Kidney (tissue), 14 donors: ENCODE results near the gene UBE2J2. TPM values are rescaled to one million over a fixed set of nuclear protein-coding genes. Genes with fewer than 3 reads are reported as not detected.

Experiments used
- DNase-seq, 5 donors: peaks; one replicate each; pipeline ENCODE4 v3.0.0-alpha.2; 2013 to 2020
- FAIRE-seq: peaks from 2 replicates; lab custom pipeline; 2012; peaks lifted over from hg19 to GRCh38; lab: Jason Lieb, UNC
- H3K27ac ChIP-seq, 2 donors: one replicate each; pipeline ENCODE4 v1.7.0; 2013; ENCODE audit warnings: low read depth in 2 of 2, low read length in 2 of 2, inconsistent platforms in 1 of 2
- H3K27me3 ChIP-seq: one replicate; pipeline ENCODE4 v1.7.1; 2013; ENCODE audit warnings: low read length, inconsistent platforms; ENCODE audit not compliant: control insufficient read depth, insufficient read depth
- H3K36me3 ChIP-seq, 3 donors: one replicate each; pipeline versions ENCODE4 v1.7.0 to v1.7.1; 2013; ENCODE audit warnings: low read length in 3 of 3, control low read depth in 1 of 3, inconsistent platforms in 1 of 3; ENCODE audit not compliant: insufficient read depth in 3 of 3, control insufficient read depth in 2 of 3
- H3K4me1 ChIP-seq, 3 donors: one replicate each; pipeline versions ENCODE4 v1.7.0 to v1.7.1; 2013; ENCODE audit warnings: low read length in 3 of 3, inconsistent platforms in 1 of 3, low read depth in 1 of 3; ENCODE audit not compliant: control insufficient read depth in 2 of 3, insufficient read depth in 2 of 3
- H3K4me3 ChIP-seq, 3 donors: one replicate each; pipeline versions ENCODE4 v1.7.0 to v1.8.1; 2013; ENCODE audit warnings: low read length in 3 of 3, control low read depth in 1 of 3, inconsistent platforms in 1 of 3
- H3K9ac ChIP-seq, 3 donors: one replicate each; pipeline versions ENCODE4 v1.7.0 to v1.7.1; 2013; ENCODE audit warnings: low read length in 3 of 3, control low read depth in 1 of 3, inconsistent platforms in 1 of 3
- H3K9me3 ChIP-seq, 3 donors: one replicate each; pipeline versions ENCODE4 v1.7.0 to v1.7.1; 2013; ENCODE audit warnings: low read length in 3 of 3, control low read depth in 1 of 3, inconsistent platforms in 1 of 3; ENCODE audit not compliant: control insufficient read depth in 2 of 3, insufficient read depth in 1 of 3
- intact Hi-C: fragments of 100-400 bp; cut with DNase I; formaldehyde crosslinking; loops from one replicate; pipeline ENCODE4 v1.11.1; 2022
- polyA plus RNA-seq: library from polyadenylated mRNA; stranded (reverse); fragments of 350-450 nt; fragmentation: Illumina TruSeq; extraction: RNeasy Lipid Tissue Mini Kit (QIAGEN cat#74804); gene quantifications from one replicate; pipeline ENCODE4 v1.2.3, GENCODE V29; 2014; ENCODE audit warnings: low read depth, low replicate concordance; ENCODE audit not compliant: insufficient read depth
- total RNA-seq: library from RNA; stranded (reverse); fragmentation: NEBNext Ultra II Directional; extraction: Animal tissue kit (Norgen Biotek cat#: 25700); gene quantifications from one replicate; pipeline ENCODE4 v1.2.1, GENCODE V29; 2021
- TF ChIP-seq, protein P1 (sequence below): IDR thresholded peaks from 3 replicates; pipeline ENCODE4 v1.5.1; 2012; ENCODE audit warnings: mild to moderate bottlenecking, moderate library complexity, borderline replicate concordance; ENCODE audit not compliant: insufficient read depth; ENCODE audit errors: extremely low read depth
- donor health status: control.
- donor health status: control.
- donor health status: control.
- donor health status: control.
- donor health status: control.
- donor health status: DM: yes; HTN: yes; CAD: no.
- donor health status: Normal renal cell carcinoma (clear cell type).

Gene UBE2J2
- total and polyA plus RNA-seq, 2 donors from 2014 or later = 56.6 to 57.4 TPM

- H3K4me1 ChIP-seq = peaks cover 0 to 5% (median 0%) of the 10 kb centered on the region in 3 donors
- H3K27ac ChIP-seq = no peak overlapping the region
- no peaks in the 10 kb centered on the region for H3K27me3 ChIP-seq
- no peaks in the 10 kb centered on the region for H3K36me3 ChIP-seq
- TF ChIP-seq, protein P1, sequence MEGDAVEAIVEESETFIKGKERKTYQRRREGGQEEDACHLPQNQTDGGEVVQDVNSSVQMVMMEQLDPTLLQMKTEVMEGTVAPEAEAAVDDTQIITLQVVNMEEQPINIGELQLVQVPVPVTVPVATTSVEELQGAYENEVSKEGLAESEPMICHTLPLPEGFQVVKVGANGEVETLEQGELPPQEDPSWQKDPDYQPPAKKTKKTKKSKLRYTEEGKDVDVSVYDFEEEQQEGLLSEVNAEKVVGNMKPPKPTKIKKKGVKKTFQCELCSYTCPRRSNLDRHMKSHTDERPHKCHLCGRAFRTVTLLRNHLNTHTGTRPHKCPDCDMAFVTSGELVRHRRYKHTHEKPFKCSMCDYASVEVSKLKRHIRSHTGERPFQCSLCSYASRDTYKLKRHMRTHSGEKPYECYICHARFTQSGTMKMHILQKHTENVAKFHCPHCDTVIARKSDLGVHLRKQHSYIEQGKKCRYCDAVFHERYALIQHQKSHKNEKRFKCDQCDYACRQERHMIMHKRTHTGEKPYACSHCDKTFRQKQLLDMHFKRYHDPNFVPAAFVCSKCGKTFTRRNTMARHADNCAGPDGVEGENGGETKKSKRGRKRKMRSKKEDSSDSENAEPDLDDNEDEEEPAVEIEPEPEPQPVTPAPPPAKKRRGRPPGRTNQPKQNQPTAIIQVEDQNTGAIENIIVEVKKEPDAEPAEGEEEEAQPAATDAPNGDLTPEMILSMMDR = no peak
- no peak for FAIRE-seq
- peak in 2 of 5 donors; percentile 48 to 78 for DNase-seq
- intact Hi-C loops = loop anchor here (10.0 kb wide), 1 partner anchor 169 kb away; no protein-coding TSS in a partner anchor
- H3K9me3 ChIP-seq = no peaks in the 10 kb centered on the region
- H3K9ac ChIP-seq = no peak overlapping the region
- no peak overlapping the region for H3K4me3 ChIP-seq
Measured at GRCh38 chr1:1293263-1294249, 19.9 kb upstream of the UBE2J2 start.

GRCh38 chr1:1292851-1293250, 19.2 kb upstream of the UBE2J2 start:
- Histone ChIP-seq H3K27ac (no peak overlapping the region), H3K36me3 (no peaks in the 10 kb centered on the region), H3K4me3 (no peak overlapping the region), H3K4me1 (peaks cover 0 to 5% (median 0%) of the 10 kb centered on the region in 3 donors), H3K27me3 (no peaks in the 10 kb centered on the region), H3K9ac (no peak overlapping the region), H3K9me3 (no peaks in the 10 kb centered on the region)
- TF ChIP-seq, protein P1 = no peak
- intact Hi-C loops = loop anchor here (10.0 kb wide), 1 partner anchor 168 kb away; no protein-coding TSS in a partner anchor
- FAIRE-seq = no peak
- DNase-seq = no peak

DNA sequence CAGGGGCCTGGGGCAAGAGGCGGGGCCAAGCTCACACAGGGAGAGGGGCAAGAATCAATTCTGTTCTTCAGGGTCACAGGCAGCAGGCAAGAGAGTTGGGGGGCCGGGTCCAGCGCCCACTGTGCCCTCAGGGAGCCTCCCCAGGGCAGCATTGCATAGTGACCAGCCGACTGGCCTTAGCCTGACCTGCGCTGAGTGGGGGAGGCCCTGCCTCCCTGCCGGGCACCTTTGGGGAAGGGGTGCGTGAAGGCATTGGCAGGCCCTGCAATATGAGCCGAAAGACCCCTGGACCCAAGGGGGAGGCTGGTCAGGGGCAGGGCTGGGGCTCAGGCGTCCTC, 18.8 kb upstream of the UBE2J2 start:
- Histone ChIP-seq H3K9ac (no peak overlapping the region), H3K4me1 (peaks cover 0 to 5% (median 0%) of the 10 kb centered on the region in 3 donors), H3K27me3 (no peaks in the 10 kb centered on the region), H3K36me3 (no peaks in the 10 kb centered on the region), H3K4me3 (no peak overlapping the region), H3K27ac (no peak overlapping the region), H3K9me3 (no peaks in the 10 kb centered on the region)
- TF ChIP-seq, protein P1 = no peak
- FAIRE-seq (no peak), DNase-seq (no peak)
- intact Hi-C loops = loop anchor here (10.0 kb wide), 1 partner anchor 168 kb away; no protein-coding TSS in a partner anchor
